Calu3 (cell line): ENCODE data around the gene KRTAP10-1. TPM values are rescaled to one million over a fixed set of nuclear protein-coding genes. Genes with fewer than 3 reads are reported as not detected.

Experiments used
- BruUV-seq: library from RNA; stranded (reverse); fragments of 400-500 nt; replicated peaks from 2 replicates; lab custom pipeline; 2021; lab: Mats Ljungman, UMichigan
- CTCF ChIA-PET: fragments of 300-600 bp; sonication (Branson Sonifier 250); formaldehyde crosslinking; loops from one replicate; lab custom pipeline; 2022; ENCODE audit warnings: antibody characterized with exemption; lab: Charles Lee
- DNase-seq: peaks from one replicate; pipeline ENCODE4 v3.0.0; 2022
- H3K27ac Mint-ChIP-seq: one replicate; pipeline ENCODE4 v1.8.0; 2022; ENCODE audit warnings: mixed read lengths; ENCODE audit not compliant: unreplicated experiment
- H3K27me3 Mint-ChIP-seq: one replicate; pipeline ENCODE4 v1.8.0; 2022; ENCODE audit warnings: mixed read lengths; ENCODE audit not compliant: unreplicated experiment
- H3K36me3 Mint-ChIP-seq: one replicate; pipeline ENCODE4 v1.8.0; 2022; ENCODE audit warnings: mild to moderate bottlenecking, moderate library complexity, mixed read lengths; ENCODE audit not compliant: insufficient read depth, unreplicated experiment
- H3K4me1 Mint-ChIP-seq: one replicate; pipeline ENCODE4 v1.8.0; 2022; ENCODE audit warnings: mild to moderate bottlenecking, low read depth, mixed read lengths; ENCODE audit not compliant: unreplicated experiment
- H3K4me3 Mint-ChIP-seq: one replicate; pipeline ENCODE4 v1.8.0; 2022; ENCODE audit warnings: mild to moderate bottlenecking, low read depth, moderate library complexity, mixed read lengths; ENCODE audit not compliant: unreplicated experiment
- H3K9me3 Mint-ChIP-seq: one replicate; pipeline ENCODE4 v1.8.0; 2022; ENCODE audit warnings: low read depth, mixed read lengths; ENCODE audit not compliant: unreplicated experiment
- intact Hi-C: fragments of 100-400 bp; cut with micrococcal nuclease; formaldehyde crosslinking; loops from one replicate; pipeline ENCODE4 v1.10.0; 2022; ENCODE audit not compliant: unreplicated experiment
- total RNA-seq: library from RNA; stranded (reverse); gene quantifications from 2 replicates; pipeline ENCODE4 v1.2.3, GENCODE V29; 2022
- TF ChIP-seq, protein P1 (sequence below): fragments of 200-600 bp; IDR thresholded peaks from one replicate; pipeline ENCODE4 v1.8.0; 2022; ENCODE audit warnings: antibody characterized with exemption; ENCODE audit not compliant: unreplicated experiment

Gene KRTAP10-1
- total RNA-seq, 1 experiment from 2014 or later, result not detected

DNA sequence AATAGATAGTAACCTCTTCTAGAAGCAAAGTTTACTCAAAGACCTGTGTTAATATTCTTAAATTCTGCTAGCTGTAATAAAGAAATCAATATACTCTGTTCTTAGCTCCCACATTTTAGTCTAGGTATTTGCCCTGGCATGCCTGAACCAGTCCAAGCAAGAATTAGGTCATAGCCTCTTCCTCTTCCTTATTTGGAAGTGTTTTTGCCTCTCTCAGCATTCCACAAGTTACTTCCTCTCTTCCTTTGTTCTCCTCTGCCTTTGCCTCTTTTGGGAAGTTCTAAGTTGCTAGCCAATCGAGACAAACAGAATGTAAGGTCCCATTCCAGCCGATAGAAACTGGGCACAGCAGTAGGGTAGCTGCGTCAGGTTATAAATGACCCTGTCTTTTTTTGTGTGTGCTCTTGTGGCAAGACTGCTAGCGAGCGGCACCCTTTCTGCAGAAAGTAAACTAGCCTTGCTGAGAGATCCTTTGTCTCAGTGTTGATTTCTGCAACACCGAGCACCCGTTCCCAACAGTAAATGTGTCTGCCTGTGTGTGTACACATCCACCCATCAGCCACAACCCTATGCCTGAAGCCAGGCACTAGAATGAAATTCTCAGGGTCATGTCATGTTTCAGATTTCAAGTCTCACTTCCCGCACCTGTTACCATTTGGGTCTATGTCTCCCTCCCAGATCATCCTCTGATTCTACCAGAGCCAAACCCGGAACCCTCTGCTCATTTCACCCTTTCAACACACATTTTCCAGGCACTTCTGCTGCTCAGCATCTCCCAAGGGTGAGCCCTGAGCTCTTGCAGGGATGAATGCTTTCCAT is 47.2 kb downstream of the KRTAP10-1 start:
- Mint-ChIP-seq H3K27ac (no peak overlapping the region), H3K36me3 (no peaks in the 10 kb centered on the region), H3K4me1 (no peaks in the 10 kb centered on the region), H3K4me3 (no peak overlapping the region), H3K9me3 (peaks cover 7% of the 10 kb centered on the region), H3K27me3 (peaks cover 72% of the 10 kb centered on the region)
- BruUV-seq, result no TSS peak
- TF ChIP-seq, protein P1, sequence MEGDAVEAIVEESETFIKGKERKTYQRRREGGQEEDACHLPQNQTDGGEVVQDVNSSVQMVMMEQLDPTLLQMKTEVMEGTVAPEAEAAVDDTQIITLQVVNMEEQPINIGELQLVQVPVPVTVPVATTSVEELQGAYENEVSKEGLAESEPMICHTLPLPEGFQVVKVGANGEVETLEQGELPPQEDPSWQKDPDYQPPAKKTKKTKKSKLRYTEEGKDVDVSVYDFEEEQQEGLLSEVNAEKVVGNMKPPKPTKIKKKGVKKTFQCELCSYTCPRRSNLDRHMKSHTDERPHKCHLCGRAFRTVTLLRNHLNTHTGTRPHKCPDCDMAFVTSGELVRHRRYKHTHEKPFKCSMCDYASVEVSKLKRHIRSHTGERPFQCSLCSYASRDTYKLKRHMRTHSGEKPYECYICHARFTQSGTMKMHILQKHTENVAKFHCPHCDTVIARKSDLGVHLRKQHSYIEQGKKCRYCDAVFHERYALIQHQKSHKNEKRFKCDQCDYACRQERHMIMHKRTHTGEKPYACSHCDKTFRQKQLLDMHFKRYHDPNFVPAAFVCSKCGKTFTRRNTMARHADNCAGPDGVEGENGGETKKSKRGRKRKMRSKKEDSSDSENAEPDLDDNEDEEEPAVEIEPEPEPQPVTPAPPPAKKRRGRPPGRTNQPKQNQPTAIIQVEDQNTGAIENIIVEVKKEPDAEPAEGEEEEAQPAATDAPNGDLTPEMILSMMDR, result no peak
- CTCF ChIA-PET, result no interaction called here
- DNase-seq, result no peak
- intact Hi-C loops, result no loop called here

DNA sequence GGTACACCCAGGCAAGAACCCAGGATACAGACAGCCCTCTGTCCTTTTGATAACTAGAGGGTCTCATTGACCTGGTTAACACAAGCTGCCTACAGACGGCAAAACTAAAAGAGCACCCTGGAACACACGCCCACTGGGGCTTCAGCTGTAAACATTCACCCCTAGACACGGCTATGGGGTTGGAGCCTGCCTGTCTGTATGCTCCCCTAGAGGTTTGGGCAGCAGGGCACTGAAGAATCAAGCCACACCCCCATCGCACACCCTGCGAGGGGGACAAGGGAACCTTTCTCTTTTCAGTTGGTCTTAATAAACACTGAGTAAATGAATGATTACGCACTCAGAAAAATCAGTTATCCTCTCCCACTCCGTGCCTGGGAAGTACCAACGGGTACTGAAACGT is 49.2 kb downstream of the KRTAP10-1 start:
- no peak overlapping the region for H3K27ac Mint-ChIP-seq
- H3K4me3 Mint-ChIP-seq, result no peak overlapping the region
- H3K4me1 Mint-ChIP-seq, result no peaks in the 10 kb centered on the region
- no peak for DNase-seq
- BruUV-seq, result no TSS peak
- CTCF ChIA-PET, result no interaction called here
- peaks cover 52% of the 10 kb centered on the region for H3K27me3 Mint-ChIP-seq
- H3K9me3 Mint-ChIP-seq, result peaks cover 7% of the 10 kb centered on the region
- TF ChIP-seq, protein P1, result no peak
- intact Hi-C loops, result no loop called here
- H3K36me3 Mint-ChIP-seq, result no peaks in the 10 kb centered on the region

DNA sequence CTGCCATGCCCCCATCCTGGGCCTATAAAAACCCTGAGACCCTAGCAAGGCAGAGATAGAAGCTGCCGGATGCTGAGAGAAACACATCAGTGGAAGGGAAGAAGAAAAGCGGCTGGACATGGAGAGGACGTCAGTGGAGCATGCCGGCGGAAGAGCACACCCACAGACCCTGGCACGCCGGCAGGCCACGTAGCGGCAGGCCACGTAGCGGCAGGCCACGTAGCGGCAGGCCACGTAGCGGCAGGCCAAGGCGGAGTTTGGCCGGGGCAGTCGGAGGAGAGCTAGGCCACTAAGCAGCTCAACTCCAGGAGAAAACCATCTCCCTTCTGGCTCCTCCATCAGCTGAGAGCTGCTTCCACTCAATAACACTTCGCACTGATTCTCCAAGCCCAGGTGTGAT is 49.6 kb downstream of the KRTAP10-1 start:
- BruUV-seq, result no TSS peak
- no peak overlapping the region for H3K4me3 Mint-ChIP-seq
- H3K27me3 Mint-ChIP-seq, result peaks cover 48% of the 10 kb centered on the region
- no peaks in the 10 kb centered on the region for H3K4me1 Mint-ChIP-seq
- intact Hi-C loops, result no loop called here
- TF ChIP-seq, protein P1, result no peak
- peaks cover 7% of the 10 kb centered on the region for H3K9me3 Mint-ChIP-seq
- DNase-seq, result no peak
- H3K36me3 Mint-ChIP-seq, result no peaks in the 10 kb centered on the region
- CTCF ChIA-PET, result no interaction called here
- no peak overlapping the region for H3K27ac Mint-ChIP-seq

DNA sequence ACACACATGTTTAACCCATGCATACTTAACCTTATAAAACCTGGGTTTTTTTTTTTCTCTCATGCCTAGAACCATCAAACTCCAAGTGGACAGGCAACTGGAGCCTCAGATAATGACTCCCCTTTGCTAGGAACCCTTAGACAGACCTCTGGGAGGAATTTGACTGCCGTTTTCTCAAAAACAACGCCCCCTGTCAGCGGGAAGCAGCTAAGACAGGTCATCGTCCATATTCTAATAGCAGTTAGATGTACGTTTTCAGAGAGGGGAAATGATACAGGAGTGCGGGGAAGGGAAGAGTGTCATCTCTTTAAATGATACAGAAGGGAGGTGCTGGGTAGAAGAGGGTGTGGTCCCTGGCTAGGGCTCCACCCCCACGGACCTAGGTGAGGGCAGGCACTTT is 50.0 kb downstream of the KRTAP10-1 start:
- H3K27me3 Mint-ChIP-seq, result peaks cover 44% of the 10 kb centered on the region
- no peaks in the 10 kb centered on the region for H3K4me1 Mint-ChIP-seq
- H3K36me3 Mint-ChIP-seq, result no peaks in the 10 kb centered on the region
- no peak overlapping the region for H3K27ac Mint-ChIP-seq
- no peak for DNase-seq
- intact Hi-C loops, result no loop called here
- TF ChIP-seq, protein P1, result no peak
- no TSS peak for BruUV-seq
- no peak overlapping the region for H3K4me3 Mint-ChIP-seq
- H3K9me3 Mint-ChIP-seq, result peaks cover 7% of the 10 kb centered on the region
- CTCF ChIA-PET, result no interaction called here

Other genes starting within 250 kb of the KRTAP10-1 start
- 78.9 and 92.8 TPM in 2 replicates for gene PFKL, start 240.1 kb downstream of the KRTAP10-1 start, total RNA-seq
- gene CFAP410, start 200.8 kb downstream of the KRTAP10-1 start, total RNA-seq, result 7.5 and 8.6 TPM in 2 replicates
- gene TRPM2, start 186.6 kb downstream of the KRTAP10-1 start, total RNA-seq, result not detected in 2 replicates
- 0.40 and 0.61 TPM in 2 replicates for gene LRRC3, start 84.7 kb downstream of the KRTAP10-1 start, total RNA-seq
- gene KRTAP10-2, start 11.3 kb upstream of the KRTAP10-1 start, total RNA-seq, result not detected in 2 replicates
- not detected in 2 replicates for gene KRTAP10-3, start 18.6 kb upstream of the KRTAP10-1 start, total RNA-seq
- gene KRTAP10-4, start 33.5 kb upstream of the KRTAP10-1 start, total RNA-seq, result not detected in 2 replicates
- not detected in 2 replicates for gene KRTAP10-5, start 40.4 kb upstream of the KRTAP10-1 start, total RNA-seq
- gene KRTAP10-6, start 52.3 kb upstream of the KRTAP10-1 start, total RNA-seq, result not detected in 2 replicates
- gene KRTAP10-7, start 60.4 kb upstream of the KRTAP10-1 start, total RNA-seq, result not detected in 2 replicates
- gene KRTAP10-8, start 71.9 kb upstream of the KRTAP10-1 start, total RNA-seq, result not detected in 2 replicates
- gene KRTAP10-9, start 86.9 kb upstream of the KRTAP10-1 start, total RNA-seq, result not detected in 2 replicates
- gene KRTAP10-10, start 97.2 kb upstream of the KRTAP10-1 start, total RNA-seq, result not detected in 2 replicates
- not detected in 2 replicates for gene KRTAP10-11, start 106.2 kb upstream of the KRTAP10-1 start, total RNA-seq
- not detected in 2 replicates for gene KRTAP12-4, start 114.5 kb upstream of the KRTAP10-1 start, total RNA-seq
- not detected in 2 replicates for gene KRTAP12-3, start 117.7 kb upstream of the KRTAP10-1 start, total RNA-seq
- not detected in 2 replicates for gene KRTAP12-2, start 126.7 kb upstream of the KRTAP10-1 start, total RNA-seq
- not detected in 2 replicates for gene KRTAP12-1, start 142.0 kb upstream of the KRTAP10-1 start, total RNA-seq
- gene KRTAP10-12, start 157.0 kb upstream of the KRTAP10-1 start, total RNA-seq, result not detected in 2 replicates
- not detected in 2 replicates for gene TSPEAR, start 171.4 kb upstream of the KRTAP10-1 start, total RNA-seq